Liver (tissue), 9 donors: ENCODE results near the gene SULT1C4. TPM values are rescaled to one million over a fixed set of nuclear protein-coding genes. Genes with fewer than 3 reads are reported as not detected.

Source experiments
- DNase-seq: peaks from one replicate; pipeline ENCODE4 v3.0.0-alpha.2; 2017; ENCODE audit warnings: low spot score
- H3K27ac ChIP-seq, 2 donors: one replicate each; pipeline ENCODE4 v1.7.0; 2013; ENCODE audit warnings: inconsistent platforms in 2 of 2, low read length in 2 of 2, control low read depth in 1 of 2, low read depth in 1 of 2, mild to moderate bottlenecking in 1 of 2
- H3K27me3 ChIP-seq, 4 donors: one replicate each; pipeline versions ENCODE4 v1.6.1 to v1.7.0; 2013; ENCODE audit warnings: low read length in 3 of 4, inconsistent platforms in 1 of 4, mild to moderate bottlenecking in 1 of 4, moderate library complexity in 1 of 4; ENCODE audit not compliant: control insufficient read depth in 4 of 4, insufficient read depth in 4 of 4
- H3K36me3 ChIP-seq, 4 donors: one replicate each; pipeline versions ENCODE4 v1.6.1 to v1.7.0; 2013; ENCODE audit warnings: low read length in 3 of 4, mild to moderate bottlenecking in 3 of 4, low read depth in 1 of 4, moderate library complexity in 1 of 4; ENCODE audit not compliant: control insufficient read depth in 4 of 4, insufficient read depth in 3 of 4
- H3K4me1 ChIP-seq, 4 donors: one replicate each; pipeline versions ENCODE4 v1.6.1 to v1.7.0; 2013; ENCODE audit warnings: low read length in 3 of 4, mild to moderate bottlenecking in 3 of 4, moderate library complexity in 1 of 4; ENCODE audit not compliant: control insufficient read depth in 4 of 4, insufficient read depth in 4 of 4
- H3K4me3 ChIP-seq, 3 donors: one replicate each; pipeline versions ENCODE4 v1.6.1 to v1.7.0; 2013; ENCODE audit warnings: low read length in 3 of 3, control low read depth in 1 of 3, low read depth in 1 of 3, mild to moderate bottlenecking in 1 of 3
- H3K9ac ChIP-seq, 2 donors: one replicate each; pipeline ENCODE4 v1.7.0; 2013; ENCODE audit warnings: low read length in 2 of 2, mild to moderate bottlenecking in 2 of 2, moderate library complexity in 2 of 2, control low read depth in 1 of 2, low read depth in 1 of 2
- H3K9me3 ChIP-seq, 4 donors: one replicate each; pipeline versions ENCODE4 v1.6.1 to v1.7.0; 2013; ENCODE audit warnings: low read length in 3 of 4; ENCODE audit not compliant: control insufficient read depth in 4 of 4
- EGR1 ChIP-seq, 2 donors: IDR thresholded peaks; 2 replicates each; pipeline ENCODE4 v1.6.1; 2016 to 2018; ENCODE audit warnings: antibody characterized with exemption in 2 of 2, low read depth in 2 of 2
- FOXA1 ChIP-seq: IDR thresholded peaks from 2 replicates; pipeline ENCODE4 v1.6.1; 2016; ENCODE audit warnings: antibody characterized with exemption
- FOXA2 ChIP-seq: IDR thresholded peaks from 2 replicates; pipeline ENCODE4 v1.6.1; 2016; ENCODE audit warnings: antibody characterized with exemption
- GABPA ChIP-seq, 2 donors: IDR thresholded peaks in 1 of 2; conservative IDR thresholded peaks in 1 of 2; 2 replicates each; pipeline ENCODE4 v1.6.1; 2016; ENCODE audit warnings: antibody characterized with exemption in 2 of 2, mild to moderate bottlenecking in 1 of 2, moderate library complexity in 1 of 2
- HNF4G ChIP-seq: IDR thresholded peaks from 2 replicates; pipeline ENCODE4 v1.6.1; 2016; ENCODE audit warnings: antibody characterized with exemption
- JUND ChIP-seq, 2 donors: IDR thresholded peaks; 2 replicates each; pipeline ENCODE4 v1.6.1; 2016; ENCODE audit warnings: antibody characterized with exemption in 2 of 2
- NR2F2 ChIP-seq: IDR thresholded peaks from 2 replicates; pipeline ENCODE4 v1.6.1; 2016; ENCODE audit warnings: antibody characterized with exemption
- RAD21 ChIP-seq, 2 donors: IDR thresholded peaks; 2 replicates each; pipeline ENCODE4 v1.6.1; 2016; ENCODE audit warnings: antibody characterized with exemption in 2 of 2, mild to moderate bottlenecking in 2 of 2
- TAF1 ChIP-seq: conservative IDR thresholded peaks from 2 replicates; pipeline ENCODE4 v1.6.1; 2016; ENCODE audit warnings: antibody characterized with exemption, mild to moderate bottlenecking
- YY1 ChIP-seq: IDR thresholded peaks from 2 replicates; pipeline ENCODE4 v1.6.1; 2016; ENCODE audit warnings: antibody characterized with exemption, mild to moderate bottlenecking
- WGBS: extraction: QIAGEN DNeasy Blood & Tissue Kit; methylation state at CpG from one replicate; pipeline ENCODE4 v1.1.7; 2013; 5-methylcytosine and 5-hydroxymethylcytosine counted together
- polyA plus RNA-seq, 2 donors: library from polyadenylated mRNA; stranded (reverse) in 1 of 2; unstranded in 1 of 2; fragments of 200-250 nt in 1 of 2; fragments of >200 nt in 1 of 2; fragmentation: Nextera tagmentation in 1 of 2; extraction: Ambion mirVana in 1 of 2; gene quantifications; one replicate each; pipeline versions ENCODE4 v1.2.1 to v1.2.3, GENCODE V29; 2013 to 2015
- total RNA-seq, 2 donors: library from RNA; depleted of rRNA; stranded (reverse); fragments of >200 nt; gene quantifications; one replicate each; pipeline ENCODE4 v1.2.3, GENCODE V29; 2014
- TF ChIP-seq, protein P1 (sequence below): IDR thresholded peaks from 2 replicates; pipeline ENCODE4 v1.6.1; 2016; ENCODE audit warnings: antibody characterized with exemption
- TF ChIP-seq, protein P2 (sequence below): fragments of 150-350 bp; IDR thresholded peaks from 2 replicates; pipeline ENCODE4 v1.5.1; 2017; ENCODE audit warnings: improper control_type of control experiment, low read depth, low read length; ENCODE audit not compliant: missing input control
- TF ChIP-seq, protein P3 (sequence below): IDR thresholded peaks from 2 replicates; pipeline ENCODE4 v1.6.1; 2016; ENCODE audit warnings: antibody characterized with exemption, mild to moderate bottlenecking
- donor health status: healthy.
- donor health status: healthy.
- donor health status: healthy.
- donor health status: healthy.
- donor health status: healthy.

Gene SULT1C4
- total and polyA plus RNA-seq, 4 donors, result 1.0 to 12.8 (median 1.3) TPM

DNA sequence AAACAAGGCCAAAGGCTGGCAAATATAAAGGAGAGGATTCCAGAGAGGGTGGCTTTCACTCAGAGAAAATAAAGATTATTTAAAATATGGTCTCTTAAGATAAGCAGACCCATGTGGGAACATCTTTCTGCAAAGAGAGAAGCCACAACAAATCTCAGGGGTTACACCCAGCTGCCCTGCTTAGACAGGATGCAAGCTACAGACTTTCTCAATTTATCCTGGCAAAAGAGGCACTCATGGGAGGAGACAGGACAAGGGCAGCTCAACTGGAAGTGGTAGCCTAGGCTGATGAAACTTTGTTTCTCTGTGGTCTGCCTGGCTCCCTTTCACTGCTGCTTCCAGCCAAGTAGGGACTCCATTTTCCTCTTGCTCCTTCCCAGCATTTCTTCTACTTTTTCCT, 25.9 kb upstream of the SULT1C4 start:
- Histone ChIP-seq H3K27me3 (peaks cover 0 to 5% (median 0%) of the 10 kb centered on the region in 4 donors), H3K27ac (no peak overlapping the region), H3K36me3 (no peaks in the 10 kb centered on the region), H3K9ac (no peak overlapping the region), H3K9me3 (no peaks in the 10 kb centered on the region), H3K4me3 (no peak overlapping the region), H3K4me1 (no peaks in the 10 kb centered on the region)
- no peak for TF ChIP-seq JUND (IDR thresholded peaks at IDR 0.05)
- no peak for DNase-seq

DNA sequence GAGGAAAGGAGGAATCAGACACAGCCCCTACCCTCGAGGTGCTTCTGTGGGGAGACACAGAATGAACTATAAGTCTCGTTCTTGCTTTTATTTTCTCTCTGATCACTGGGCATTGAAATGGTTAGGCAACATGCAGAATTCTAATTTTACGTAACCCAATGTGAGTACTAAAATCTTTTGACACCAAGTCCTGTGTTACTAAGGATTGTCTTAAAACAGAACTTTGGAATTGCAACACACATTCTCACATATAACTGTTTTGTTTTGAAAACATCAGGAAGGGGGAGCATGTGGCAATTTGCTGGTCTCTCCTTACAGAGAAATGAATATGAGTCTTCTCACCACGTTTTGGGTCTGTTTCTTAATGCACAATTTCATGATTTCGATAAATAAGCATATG, 23.6 kb upstream of the SULT1C4 start:
- Histone ChIP-seq H3K27me3 (peaks cover 0 to 4% (median 0%) of the 10 kb centered on the region in 4 donors), H3K4me1 (no peaks in the 10 kb centered on the region), H3K36me3 (no peaks in the 10 kb centered on the region), H3K9me3 (no peaks in the 10 kb centered on the region), H3K9ac (no peak overlapping the region), H3K27ac (no peak overlapping the region), H3K4me3 (no peak overlapping the region)
- WGBS, result 67% methylated on average over 5 of the region's 5 CpGs
- DNase-seq, result no peak
- no peak for TF ChIP-seq HNF4G
- TF ChIP-seq RAD21 (IDR thresholded peaks at IDR 0.05), result no peak
- TF ChIP-seq, protein P1, sequence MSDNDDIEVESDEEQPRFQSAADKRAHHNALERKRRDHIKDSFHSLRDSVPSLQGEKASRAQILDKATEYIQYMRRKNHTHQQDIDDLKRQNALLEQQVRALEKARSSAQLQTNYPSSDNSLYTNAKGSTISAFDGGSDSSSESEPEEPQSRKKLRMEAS, result no peak
- TF ChIP-seq, protein P2, sequence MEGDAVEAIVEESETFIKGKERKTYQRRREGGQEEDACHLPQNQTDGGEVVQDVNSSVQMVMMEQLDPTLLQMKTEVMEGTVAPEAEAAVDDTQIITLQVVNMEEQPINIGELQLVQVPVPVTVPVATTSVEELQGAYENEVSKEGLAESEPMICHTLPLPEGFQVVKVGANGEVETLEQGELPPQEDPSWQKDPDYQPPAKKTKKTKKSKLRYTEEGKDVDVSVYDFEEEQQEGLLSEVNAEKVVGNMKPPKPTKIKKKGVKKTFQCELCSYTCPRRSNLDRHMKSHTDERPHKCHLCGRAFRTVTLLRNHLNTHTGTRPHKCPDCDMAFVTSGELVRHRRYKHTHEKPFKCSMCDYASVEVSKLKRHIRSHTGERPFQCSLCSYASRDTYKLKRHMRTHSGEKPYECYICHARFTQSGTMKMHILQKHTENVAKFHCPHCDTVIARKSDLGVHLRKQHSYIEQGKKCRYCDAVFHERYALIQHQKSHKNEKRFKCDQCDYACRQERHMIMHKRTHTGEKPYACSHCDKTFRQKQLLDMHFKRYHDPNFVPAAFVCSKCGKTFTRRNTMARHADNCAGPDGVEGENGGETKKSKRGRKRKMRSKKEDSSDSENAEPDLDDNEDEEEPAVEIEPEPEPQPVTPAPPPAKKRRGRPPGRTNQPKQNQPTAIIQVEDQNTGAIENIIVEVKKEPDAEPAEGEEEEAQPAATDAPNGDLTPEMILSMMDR, result no peak
- TF ChIP-seq GABPA (IDR thresholded peaks at IDR 0.05 in 1 of 2, conservative IDR thresholded peaks at IDR 0.05 in 1 of 2), result no peak
- TF ChIP-seq FOXA1, result no peak
- no peak for TF ChIP-seq YY1
- TF ChIP-seq TAF1, result no peak
- no peak for TF ChIP-seq JUND (IDR thresholded peaks at IDR 0.05)
- TF ChIP-seq EGR1 (IDR thresholded peaks at IDR 0.05; ENCODE audit: low read depth in 2 of 2), result no peak
- TF ChIP-seq FOXA2, result no peak
- TF ChIP-seq, protein P3, sequence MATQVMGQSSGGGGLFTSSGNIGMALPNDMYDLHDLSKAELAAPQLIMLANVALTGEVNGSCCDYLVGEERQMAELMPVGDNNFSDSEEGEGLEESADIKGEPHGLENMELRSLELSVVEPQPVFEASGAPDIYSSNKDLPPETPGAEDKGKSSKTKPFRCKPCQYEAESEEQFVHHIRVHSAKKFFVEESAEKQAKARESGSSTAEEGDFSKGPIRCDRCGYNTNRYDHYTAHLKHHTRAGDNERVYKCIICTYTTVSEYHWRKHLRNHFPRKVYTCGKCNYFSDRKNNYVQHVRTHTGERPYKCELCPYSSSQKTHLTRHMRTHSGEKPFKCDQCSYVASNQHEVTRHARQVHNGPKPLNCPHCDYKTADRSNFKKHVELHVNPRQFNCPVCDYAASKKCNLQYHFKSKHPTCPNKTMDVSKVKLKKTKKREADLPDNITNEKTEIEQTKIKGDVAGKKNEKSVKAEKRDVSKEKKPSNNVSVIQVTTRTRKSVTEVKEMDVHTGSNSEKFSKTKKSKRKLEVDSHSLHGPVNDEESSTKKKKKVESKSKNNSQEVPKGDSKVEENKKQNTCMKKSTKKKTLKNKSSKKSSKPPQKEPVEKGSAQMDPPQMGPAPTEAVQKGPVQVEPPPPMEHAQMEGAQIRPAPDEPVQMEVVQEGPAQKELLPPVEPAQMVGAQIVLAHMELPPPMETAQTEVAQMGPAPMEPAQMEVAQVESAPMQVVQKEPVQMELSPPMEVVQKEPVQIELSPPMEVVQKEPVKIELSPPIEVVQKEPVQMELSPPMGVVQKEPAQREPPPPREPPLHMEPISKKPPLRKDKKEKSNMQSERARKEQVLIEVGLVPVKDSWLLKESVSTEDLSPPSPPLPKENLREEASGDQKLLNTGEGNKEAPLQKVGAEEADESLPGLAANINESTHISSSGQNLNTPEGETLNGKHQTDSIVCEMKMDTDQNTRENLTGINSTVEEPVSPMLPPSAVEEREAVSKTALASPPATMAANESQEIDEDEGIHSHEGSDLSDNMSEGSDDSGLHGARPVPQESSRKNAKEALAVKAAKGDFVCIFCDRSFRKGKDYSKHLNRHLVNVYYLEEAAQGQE, result no peak
- no peak for TF ChIP-seq NR2F2
